Regular cardiac myocyte (primary cell): ENCODE data around the gene CHIT1. TPM values are rescaled to one million over a fixed set of nuclear protein-coding genes. Genes with fewer than 3 reads are reported as not detected.

Experiments used
- total RNA-seq: library from RNA; depleted of rRNA; stranded (reverse); fragments of >200 nt; gene quantifications from 2 replicates; pipeline ENCODE4 v1.2.3, GENCODE V29; 2014

CHIT1 gene
- total RNA-seq: not detected in 2 replicates

GRCh38 chr1:203229471-203230135 lies at the start of gene CHIT1:
TSS of gene CHIT1 (minus strand) at chr1:203229673. CDS start at chr1:203229636, 37 bp downstream.

GRCh38 chr1:203186446-203187303 lies 42.8 kb downstream of the CHIT1 start, which contains the start of gene CHI3L1:
TSS of gene CHI3L1 (minus strand) at chr1:203186704. CDS start at chr1:203186623, 81 bp downstream.

GRCh38 chr1:203175237-203175826 lies 54.1 kb downstream of the CHIT1 start, which contains the start of gene MYBPH:
TSS of gene MYBPH (minus strand) at chr1:203175826. CDS start at chr1:203175755, 71 bp downstream.

Other genes starting within 250 kb of the CHIT1 start
- gene TMEM183A, start 222.3 kb downstream of the CHIT1 start, total RNA-seq: 110 and 123 TPM in 2 replicates
- gene PPFIA4, start 203.2 kb downstream of the CHIT1 start, total RNA-seq: 9.0 and 39.2 TPM in 2 replicates
- not detected in 2 replicates for gene MYOG, start 143.7 kb downstream of the CHIT1 start, total RNA-seq
- gene ADORA1, start 101.9 kb downstream of the CHIT1 start, total RNA-seq: 0.38 and 2.0 TPM in 2 replicates
- gene MYBPH, start 53.8 kb downstream of the CHIT1 start, total RNA-seq: not detected in 2 replicates
- 0.19 and 5.4 TPM in 2 replicates for gene CHI3L1, start 43.0 kb downstream of the CHIT1 start, total RNA-seq
- 5.9 and 14.7 TPM in 2 replicates for gene BTG2, start 75.8 kb upstream of the CHIT1 start, total RNA-seq
- gene FMOD, start 121.4 kb upstream of the CHIT1 start, total RNA-seq: 1.2 and 6.5 TPM in 2 replicates
- under 0.01 and 1.1 TPM in 2 replicates for gene PRELP, start 246.1 kb upstream of the CHIT1 start, total RNA-seq